K562 (cell line): ENCODE results near the gene ZNF680. TPM values are rescaled to one million over a fixed set of nuclear protein-coding genes. Genes with fewer than 3 reads are reported as not detected.

Source experiments
- ATAC-seq: fragments of 200-7000 bp; cut with Tn5 transposase; 3 replicates; pipeline ENCODE4 v1.9.1; 2020; ENCODE audit warnings: moderate library complexity
- BruUV-seq: library from RNA; stranded (reverse); fragments of 400-500 nt; replicated peaks from 2 replicates; lab custom pipeline; 2021; lab: Mats Ljungman, UMichigan
- CTCF ChIA-PET: fragments of 300-600 bp; formaldehyde crosslinking; extraction: SDS; loops from one replicate; lab custom pipeline; 2021; ENCODE audit warnings: low intra/inter-chr PET ratio; lab: Yijun Ruan, JAX
- POLR2A ChIA-PET: fragments of 300-600, 350-650 bp; sonication (Branson Sonifier 250); formaldehyde crosslinking; extraction: SDS; loops from one replicate; lab custom pipeline; 2021; ENCODE audit warnings: antibody characterized with exemption, inconsistent platforms; lab: Yijun Ruan, JAX
- DNase-seq, 4 experiments: peaks; one replicate each; pipeline versions ENCODE4 v3.0.0 to v3.0.0-alpha.2; 2011 to 2018; ENCODE audit warnings: low spot score in 3 of 4, mixed read lengths in 3 of 4; ENCODE audit errors: extremely low read depth in 1 of 4
- FAIRE-seq: peaks from 2 replicates; lab custom pipeline; 2011; peaks lifted over from hg19 to GRCh38; lab: Jason Lieb, UNC
- H2AFZ ChIP-seq: 2 replicates; pipeline ENCODE4 v1.6.0; 2011; ENCODE audit warnings: low read depth, low read length, control low read depth, inconsistent platforms
- H3K27ac ChIP-seq: fragments of 200-600 bp; 3 replicates; pipeline ENCODE4 v1.8.0; 2011; ENCODE audit warnings: low read depth, mild to moderate bottlenecking, control low read depth, inconsistent platforms, low read length, moderate library complexity, mixed read lengths; ENCODE audit errors: extremely low read depth
- H3K27me3 ChIP-seq, 2 experiments: fragments of 300-600 bp in 1 of 2; 2 replicates in 1 of 2; 3 replicates in 1 of 2; pipeline versions ENCODE4 v1.6.0 to v1.8.0; 2011; ENCODE audit warnings: inconsistent platforms in 2 of 2, low read length in 2 of 2, mild to moderate bottlenecking in 1 of 2, mixed read lengths in 1 of 2, moderate library complexity in 1 of 2; ENCODE audit not compliant: control insufficient read depth in 2 of 2, insufficient read depth in 2 of 2
- H3K36me3 ChIP-seq: fragments of 300-600 bp; 3 replicates; pipeline ENCODE4 v1.8.0; 2011; ENCODE audit warnings: mild to moderate bottlenecking, low read length, inconsistent platforms; ENCODE audit not compliant: control insufficient read depth, insufficient read depth
- H3K4me1 ChIP-seq, 2 experiments: fragments of 200-600 bp in 1 of 2; replicated peaks in 1 of 2; 2 replicates in 1 of 2; 3 replicates in 1 of 2; pipeline versions ENCODE4 v1.5.1 to v1.8.0; 2011; ENCODE audit warnings: inconsistent platforms in 2 of 2, low read length in 2 of 2, mild to moderate bottlenecking in 1 of 2, mixed read lengths in 1 of 2, moderate library complexity in 1 of 2; ENCODE audit not compliant: control insufficient read depth in 2 of 2, insufficient read depth in 2 of 2
- H3K4me2 ChIP-seq: 2 replicates; pipeline ENCODE4 v1.6.1; 2011; ENCODE audit warnings: low read length, control low read depth, inconsistent platforms, mixed read lengths; ENCODE audit not compliant: insufficient read depth
- H3K4me3 ChIP-seq: fragments of 200-600 bp; sonication (generic), shearing (Covaris generic); 2 replicates; pipeline ENCODE4 v1.5.1; 2016; ENCODE audit warnings: control low read depth, inconsistent platforms
- H3K79me2 ChIP-seq: fragments of 200-600 bp; 3 replicates; pipeline ENCODE4 v1.8.0; 2011; ENCODE audit warnings: low read length, inconsistent platforms; ENCODE audit not compliant: control insufficient read depth, insufficient read depth
- H3K9ac ChIP-seq, 2 experiments: 2 replicates each; pipeline versions ENCODE4 v1.6.0 to v1.6.1; 2011; ENCODE audit warnings: low read depth in 2 of 2, low read length in 2 of 2, control low read depth in 1 of 2, inconsistent platforms in 1 of 2, mild to moderate bottlenecking in 1 of 2, mixed read lengths in 1 of 2; ENCODE audit not compliant: insufficient read depth in 1 of 2
- H3K9me1 ChIP-seq: one replicate; pipeline ENCODE4 v1.6.0; 2011; ENCODE audit warnings: inconsistent platforms, mild to moderate bottlenecking, low read length, moderate library complexity; ENCODE audit not compliant: control insufficient read depth, insufficient read depth
- H3K9me3 ChIP-seq: replicated peaks from 2 replicates; pipeline ENCODE4 v1.5.1; 2011; ENCODE audit warnings: low read depth, low read length, inconsistent platforms; ENCODE audit not compliant: control insufficient read depth, insufficient read depth
- H4K20me1 ChIP-seq: replicated peaks from 2 replicates; pipeline ENCODE4 v1.6.1; 2011; ENCODE audit warnings: low read length, inconsistent platforms, mixed read lengths; ENCODE audit not compliant: control insufficient read depth, insufficient read depth
- BCOR ChIP-seq: fragments of 450-650 bp; IDR thresholded peaks from 2 replicates; pipeline ENCODE4 v1.6.1; 2016
- CHD1 ChIP-seq: fragments of 200-600 bp; sonication (generic); IDR thresholded peaks from one replicate; pipeline ENCODE4 v1.6.1; 2012; ENCODE audit warnings: mild to moderate bottlenecking, moderate library complexity, low read length, inconsistent platforms
- FOXJ2 ChIP-seq: fragments of 200-800 bp; sonication (Bioruptor generic); IDR thresholded peaks from 2 replicates; pipeline ENCODE4 v1.6.1; 2016; ENCODE audit warnings: missing genetic modification characterization, missing compliant biosample characterization
- NEUROD1 ChIP-seq: fragments of 150-350 bp; IDR thresholded peaks from 2 replicates; pipeline ENCODE4 v1.6.1; 2014; ENCODE audit warnings: borderline replicate concordance, low read length, low read depth; ENCODE audit not compliant: partially characterized antibody
- NFATC3 ChIP-seq: fragments of 450-650 bp; IDR thresholded peaks from 2 replicates; pipeline ENCODE4 v1.6.1; 2017; ENCODE audit warnings: mild to moderate bottlenecking
- POLR3A ChIP-seq: IDR thresholded peaks from 2 replicates; pipeline ENCODE4 v1.6.1; 2011; ENCODE audit warnings: borderline replicate concordance, mild to moderate bottlenecking, moderate library complexity; ENCODE audit not compliant: insufficient read length, insufficient read depth; ENCODE audit errors: extremely low read depth
- WGBS: fragments of 100-300 bp; shearing (Covaris generic); methylation state at CpG from one replicate; pipeline ENCODE4 v1.1.6; 2016; ENCODE audit warnings: low coverage, mixed read lengths; ENCODE audit not compliant: insufficient coverage; ENCODE audit errors: missing lambda C conversion rate; 5-methylcytosine and 5-hydroxymethylcytosine counted together
- in situ Hi-C: fragments of 300-500 bp; cut with MboI; formaldehyde crosslinking; loops from 4 replicates; pipeline ENCODE4 v1.15.0; 2018; ENCODE audit warnings: inconsistent platforms, mixed read lengths
- intact Hi-C: fragments of 100-400 bp; cut with micrococcal nuclease; formaldehyde crosslinking; loops from 2 replicates; pipeline ENCODE4 v1.14.2; 2022
- polyA plus RNA-seq, 8 experiments: library from polyadenylated mRNA; depleted of rRNA in 4 of 8; stranded (reverse) in 5 of 8; unstranded in 3 of 8; fragments of >200 nt; fragmentation: Nextera tagmentation in 2 of 8; fragmentation: Illumina TruSeq in 1 of 8; extraction: Ambion mirVana in 2 of 8; extraction: Trizol in 1 of 8; gene quantifications; 2 replicates each; pipeline versions ENCODE4 v1.2.1 to v1.2.3, GENCODE V29; 2011 to 2014; ENCODE audit warnings: inconsistent platforms in 1 of 8, missing spikeins in 1 of 8
- total RNA-seq, 7 experiments: library from RNA; depleted of rRNA in 6 of 7; stranded (reverse); fragments of >200 nt in 6 of 7; fragmentation: Illumina TruSeq in 2 of 7; extraction: Trizol in 2 of 7; gene quantifications; 2 replicates each; pipeline versions ENCODE4 v1.2.1 to v1.2.3, GENCODE V29; 2011 to 2021; ENCODE audit warnings: low replicate concordance in 1 of 7
- TF ChIP-seq, protein P1 (sequence below), 2 experiments: fragments of 450-650 bp; IDR thresholded peaks; 2 replicates each; pipeline ENCODE4 v1.6.1; 2016; ENCODE audit warnings: mild to moderate bottlenecking in 2 of 2, borderline replicate concordance in 1 of 2, low read depth in 1 of 2, moderate library complexity in 1 of 2
- TF ChIP-seq, protein P2 (sequence below): fragments of 250-450 bp; sonication (Bioruptor Pico); IDR thresholded peaks from 2 replicates; pipeline ENCODE4 v1.5.0; 2021; ENCODE audit warnings: mild to moderate bottlenecking, moderate library complexity
- TF ChIP-seq, protein P3 (sequence below): IDR thresholded peaks from 2 replicates; pipeline ENCODE4 v1.6.1; 2016; ENCODE audit warnings: missing genetic modification characterization, missing compliant biosample characterization

Gene ZNF680
- total and polyA plus RNA-seq, 9 of the 15 experiments (the other 6 are each of a cell fraction or from before 2014, with no cell fraction given), result 7.0 to 25.0 (median 12.0) TPM

DNA sequence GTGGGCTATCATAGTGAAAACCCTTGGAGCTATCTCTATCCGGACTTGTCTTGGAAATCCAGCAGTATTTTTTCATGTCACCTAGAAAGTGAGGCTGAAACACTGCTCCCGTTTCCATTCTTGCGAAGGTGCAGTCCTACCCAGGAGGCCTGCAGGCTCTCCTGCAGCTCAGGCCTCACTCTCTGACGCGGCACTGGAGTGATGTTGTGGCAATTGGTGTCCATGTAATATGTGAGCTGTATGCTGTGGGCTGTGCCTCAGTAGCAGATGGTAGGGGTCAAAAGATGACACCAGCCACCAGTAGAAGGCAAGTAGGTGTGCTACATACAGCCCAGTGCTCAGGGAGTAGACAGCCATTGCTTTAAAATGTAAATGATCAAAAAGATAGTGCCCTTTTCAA lies 28.1 kb upstream of the ZNF680 start:
- no TSS peak for BruUV-seq
- Histone ChIP-seq H4K20me1 (no peaks in the 10 kb centered on the region), H3K27me3 (no peaks in the 10 kb centered on the region), H3K27ac (no peak overlapping the region), H3K4me3 (no peak overlapping the region), H3K79me2 (no peaks in the 10 kb centered on the region), H3K4me1 (no peaks in the 10 kb centered on the region), H3K9me1 (no peaks in the 10 kb centered on the region), H3K4me2 (no peak overlapping the region), H3K9ac (no peak overlapping the region), H3K36me3 (no peaks in the 10 kb centered on the region), H3K9me3 (no peaks in the 10 kb centered on the region), H2AFZ (no peak overlapping the region)
- DNase-seq (no peak), ATAC-seq (no peak), FAIRE-seq (no peak)
- 0% methylated on average over 5 of the region's 5 CpGs for WGBS
- CTCF ChIA-PET, result no interaction called here
- intact Hi-C loops, result no loop called here
- in situ Hi-C loops, result no loop called here
- POLR2A ChIA-PET, result no interaction called here
- TF ChIP-seq CHD1 (no peak), NEUROD1 (no peak), POLR3A (no peak), FOXJ2 (tag) (no peak), NFATC3 (no peak), BCOR (no peak)
- TF ChIP-seq, protein P1, sequence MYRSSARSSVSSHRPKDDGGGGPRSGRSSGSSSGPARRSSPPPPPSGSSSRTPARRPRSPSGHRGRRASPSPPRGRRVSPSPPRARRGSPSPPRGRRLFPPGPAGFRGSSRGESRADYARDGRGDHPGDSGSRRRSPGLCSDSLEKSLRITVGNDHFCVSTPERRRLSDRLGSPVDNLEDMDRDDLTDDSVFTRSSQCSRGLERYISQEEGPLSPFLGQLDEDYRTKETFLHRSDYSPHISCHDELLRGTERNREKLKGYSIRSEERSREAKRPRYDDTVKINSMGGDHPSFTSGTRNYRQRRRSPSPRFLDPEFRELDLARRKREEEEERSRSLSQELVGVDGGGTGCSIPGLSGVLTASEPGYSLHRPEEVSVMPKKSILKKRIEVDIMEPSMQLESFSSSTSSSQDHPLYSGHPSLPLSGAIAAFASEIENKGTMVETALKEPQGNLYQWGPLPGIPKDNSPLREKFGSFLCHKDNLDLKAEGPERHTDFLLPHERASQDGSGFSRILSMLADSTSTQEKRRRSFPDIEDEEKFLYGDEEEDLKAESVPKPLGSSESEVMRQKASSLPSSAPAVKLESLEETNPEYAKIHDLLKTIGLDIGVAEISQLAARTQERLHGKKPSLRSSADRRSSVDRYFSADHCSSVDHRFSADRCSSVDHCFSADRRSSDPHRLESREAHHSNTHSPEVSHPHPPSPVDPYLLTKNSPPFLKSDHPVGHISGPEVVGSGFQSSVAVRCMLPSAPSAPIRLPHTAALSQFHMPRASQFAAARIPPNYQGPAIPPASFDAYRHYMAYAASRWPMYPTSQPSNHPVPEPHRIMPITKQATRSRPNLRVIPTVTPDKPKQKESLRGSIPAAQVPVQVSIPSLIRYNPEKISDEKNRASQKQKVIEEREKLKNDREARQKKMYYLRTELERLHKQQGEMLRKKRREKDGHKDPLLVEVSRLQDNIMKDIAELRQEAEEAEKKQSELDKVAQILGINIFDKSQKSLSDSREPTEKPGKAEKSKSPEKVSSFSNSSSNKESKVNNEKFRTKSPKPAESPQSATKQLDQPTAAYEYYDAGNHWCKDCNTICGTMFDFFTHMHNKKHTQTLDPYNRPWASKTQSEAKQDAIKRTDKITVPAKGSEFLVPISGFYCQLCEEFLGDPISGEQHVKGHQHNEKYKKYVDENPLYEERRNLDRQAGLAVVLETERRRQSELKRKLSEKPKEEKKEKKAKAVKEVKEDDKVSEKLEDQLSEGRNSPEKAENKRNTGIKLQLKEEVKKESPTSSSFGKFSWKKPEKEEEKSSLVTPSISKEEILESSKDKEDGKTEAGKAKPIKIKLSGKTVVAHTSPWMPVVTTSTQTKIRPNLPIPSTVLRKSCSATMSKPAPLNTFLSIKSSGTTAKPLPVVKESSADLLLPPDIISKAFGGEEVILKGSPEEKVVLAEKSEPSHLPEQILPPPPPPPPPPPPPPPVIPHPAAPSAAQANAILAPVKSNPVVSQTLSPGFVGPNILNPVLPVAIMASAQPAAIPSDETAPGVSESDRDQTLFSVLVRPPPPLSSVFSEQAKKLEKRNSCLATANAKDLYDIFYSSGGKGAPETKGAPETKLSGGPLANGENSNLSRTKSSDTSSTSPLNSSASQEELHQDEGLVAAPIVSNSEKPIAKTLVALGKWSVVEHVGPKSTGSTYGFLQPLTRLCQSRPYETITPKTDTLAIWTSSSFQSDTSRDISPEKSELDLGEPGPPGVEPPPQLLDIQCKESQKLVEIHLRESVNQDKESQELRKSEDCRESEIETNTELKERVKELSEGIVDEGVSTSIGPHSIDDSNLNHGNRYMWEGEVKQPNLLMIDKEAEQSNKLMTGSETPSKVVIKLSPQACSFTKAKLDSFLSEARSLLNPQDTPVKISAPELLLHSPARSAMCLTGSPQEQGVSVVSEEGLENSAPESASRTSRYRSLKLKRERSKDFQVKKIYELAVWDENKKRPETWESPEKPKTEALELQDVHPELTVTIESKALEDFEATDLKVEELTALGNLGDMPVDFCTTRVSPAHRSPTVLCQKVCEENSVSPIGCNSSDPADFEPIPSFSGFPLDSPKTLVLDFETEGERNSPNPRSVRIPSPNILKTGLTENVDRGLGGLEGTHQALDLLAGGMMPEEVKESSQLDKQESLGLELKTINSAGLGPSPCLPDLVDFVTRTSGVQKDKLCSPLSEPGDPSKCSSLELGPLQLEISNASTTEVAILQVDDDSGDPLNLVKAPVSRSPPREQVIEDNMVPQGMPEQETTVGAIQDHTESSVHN (IDR thresholded peaks at IDR 0.05; ENCODE audit: borderline replicate concordance in 1 of 2, low read depth in 1 of 2), result no peak
- TF ChIP-seq, protein P2, sequence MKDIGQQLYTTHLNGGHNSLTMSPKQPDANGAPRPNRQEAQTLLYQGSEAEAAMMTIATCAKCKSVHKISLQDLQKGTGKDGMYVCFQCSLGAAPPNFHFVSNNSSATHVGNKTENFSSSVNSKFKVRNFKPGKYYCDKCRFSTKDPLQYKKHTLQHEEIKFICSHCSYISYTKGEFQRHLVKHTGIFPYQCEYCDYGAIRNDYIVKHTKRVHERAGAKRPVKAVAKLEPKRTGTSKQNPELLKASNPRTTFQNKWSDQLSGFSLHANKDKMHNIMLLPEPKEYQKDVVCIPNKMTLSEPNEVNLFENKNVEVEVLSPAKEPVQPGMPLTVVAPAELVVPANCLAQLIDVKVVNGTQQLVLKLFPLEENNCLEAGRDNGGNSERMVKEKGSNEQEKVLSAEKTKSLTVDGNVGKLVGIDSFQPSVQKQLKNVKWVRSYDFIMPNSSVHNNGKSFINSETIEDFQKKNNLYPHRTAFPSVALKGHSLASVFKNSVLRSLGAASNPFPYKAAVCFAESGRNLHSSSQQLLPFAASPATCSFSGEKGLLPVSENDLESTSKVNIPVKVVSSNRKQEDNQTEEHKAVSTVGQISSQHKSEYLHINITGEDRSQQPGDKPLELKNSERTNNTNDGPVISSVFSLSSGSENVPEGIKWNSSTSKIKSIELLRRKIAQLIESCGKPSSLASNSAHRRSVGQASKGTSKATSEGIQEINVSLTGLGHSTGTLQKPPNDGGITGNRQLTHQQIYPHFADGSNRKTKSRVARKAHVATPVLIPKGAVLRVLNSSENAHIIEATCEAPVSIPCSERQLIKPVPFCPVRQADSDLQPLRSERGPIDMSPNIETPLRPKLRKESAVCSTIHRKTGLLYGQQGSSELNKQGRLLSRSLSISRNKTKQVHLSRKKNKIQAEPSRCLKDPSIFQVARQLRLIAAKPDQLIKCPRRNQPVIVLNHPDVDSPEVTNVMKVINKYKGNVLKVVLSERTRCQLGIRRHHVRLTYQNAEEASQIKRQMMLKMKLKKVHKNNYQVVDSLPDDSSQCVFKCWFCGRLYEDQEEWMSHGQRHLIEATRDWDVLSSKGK (CRISPR knock-in tag), result no peak
- TF ChIP-seq, protein P3, sequence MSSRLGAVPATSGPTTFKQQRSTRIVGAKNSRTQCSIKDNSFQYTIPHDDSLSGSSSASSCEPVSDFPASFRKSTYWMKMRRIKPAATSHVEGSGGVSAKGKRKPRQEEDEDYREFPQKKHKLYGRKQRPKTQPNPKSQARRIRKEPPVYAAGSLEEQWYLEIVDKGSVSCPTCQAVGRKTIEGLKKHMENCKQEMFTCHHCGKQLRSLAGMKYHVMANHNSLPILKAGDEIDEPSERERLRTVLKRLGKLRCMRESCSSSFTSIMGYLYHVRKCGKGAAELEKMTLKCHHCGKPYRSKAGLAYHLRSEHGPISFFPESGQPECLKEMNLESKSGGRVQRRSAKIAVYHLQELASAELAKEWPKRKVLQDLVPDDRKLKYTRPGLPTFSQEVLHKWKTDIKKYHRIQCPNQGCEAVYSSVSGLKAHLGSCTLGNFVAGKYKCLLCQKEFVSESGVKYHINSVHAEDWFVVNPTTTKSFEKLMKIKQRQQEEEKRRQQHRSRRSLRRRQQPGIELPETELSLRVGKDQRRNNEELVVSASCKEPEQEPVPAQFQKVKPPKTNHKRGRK (tag), result no peak
